ENCODE results near the gene IFNA16.
"Not testable (repeated sequence)": the region's sequence is repeated elsewhere in the genome, so short reads cannot be mapped to it uniquely, and the experiment has no call there.

The IFNA16 gene

GRCh38 chr9:21194867-21195776, 22.0 kb downstream of the IFNA16 start:
- H3K4me3 ChIP-seq (replicated peaks; ENCODE audit: insufficient read depth, low read length); H3K27me3 ChIP-seq (ENCODE audit: insufficient read depth, poor library complexity, severe bottlenecking); H3K27ac ChIP-seq (replicated peaks): not testable (repeated sequence)
- peak in 1 of 2 experiments; percentile 68 for DNase-seq (ENCODE audit: low read depth in 1 of 2, low spot score in 1 of 2)
- TF ChIP-seq CTCF (IDR thresholded peaks at IDR 0.05; ENCODE audit: insufficient read depth, low read length): peak; percentile 6

GRCh38 chr9:21187487-21187886, 29.6 kb downstream of the IFNA16 start, which contains the start of gene IFNA4:
Gene IFNA4, minus strand, starts transcription at chr9:21187587. Its CDS starts 56 bp downstream, at chr9:21187531.
- H3K27me3 ChIP-seq (ENCODE audit: insufficient read depth, poor library complexity, severe bottlenecking); H3K4me3 ChIP-seq (replicated peaks; ENCODE audit: insufficient read depth, low read length); H3K27ac ChIP-seq (replicated peaks); DNase-seq (ENCODE audit: low read depth in 1 of 2, low spot score in 1 of 2): not testable (repeated sequence)

- DNase-seq (ENCODE audit: low read depth in 1 of 2, low spot score in 1 of 2): peak in 1 of 2 experiments; percentile 63
- H3K4me3 ChIP-seq (replicated peaks; ENCODE audit: insufficient read depth, low read length); H3K27me3 ChIP-seq (ENCODE audit: insufficient read depth, poor library complexity, severe bottlenecking); H3K27ac ChIP-seq (replicated peaks): not testable (repeated sequence)
- TF ChIP-seq CTCF (IDR thresholded peaks at IDR 0.05; ENCODE audit: insufficient read depth, low read length): peak; percentile 10
Observed at GRCh38 chr9:21182810-21183736, 34.0 kb downstream of the IFNA16 start.

GRCh38 chr9:21174671-21175070, 42.4 kb downstream of the IFNA16 start:
- DNase-seq (ENCODE audit: low read depth in 1 of 2, low spot score in 1 of 2): no peak
- TF ChIP-seq POLR2AphosphoS5 (IDR thresholded peaks at IDR 0.05; ENCODE audit: low read depth): no peak
- no peak for TF ChIP-seq SPI1 (IDR thresholded peaks at IDR 0.05; ENCODE audit: borderline replicate concordance, low read depth)
- TF ChIP-seq CTCF (IDR thresholded peaks at IDR 0.05; ENCODE audit: insufficient read depth, low read length): no peak
- no peak for TF ChIP-seq REST (IDR thresholded peaks at IDR 0.05; ENCODE audit: insufficient replicate concordance, low read depth)
- H3K27ac ChIP-seq (replicated peaks): no peak overlapping the region
- H3K27me3 ChIP-seq (ENCODE audit: insufficient read depth, poor library complexity, severe bottlenecking): no peaks in the 10 kb centered on the region
- H3K4me3 ChIP-seq (replicated peaks; ENCODE audit: insufficient read depth, low read length): no peak overlapping the region

GRCh38 chr9:21172156-21172555, 45.0 kb downstream of the IFNA16 start:
- no peaks in the 10 kb centered on the region for H3K27me3 ChIP-seq (ENCODE audit: insufficient read depth, poor library complexity, severe bottlenecking)

More at GRCh38 chr9:21172156-21172555, 45.0 kb downstream of the IFNA16 start:
- no peak for TF ChIP-seq GABPA (IDR thresholded peaks at IDR 0.05; ENCODE audit: low read depth)
- no peak for TF ChIP-seq POLR2AphosphoS5 (IDR thresholded peaks at IDR 0.05; ENCODE audit: low read depth)
- TF ChIP-seq REST (IDR thresholded peaks at IDR 0.05; ENCODE audit: insufficient replicate concordance, low read depth): no peak
- no peak for TF ChIP-seq CTCF (IDR thresholded peaks at IDR 0.05; ENCODE audit: insufficient read depth, low read length)
- no peak for TF ChIP-seq SPI1 (IDR thresholded peaks at IDR 0.05; ENCODE audit: borderline replicate concordance, low read depth)
- Histone ChIP-seq H3K27ac (replicated peaks) (no peak overlapping the region), H3K4me3 (replicated peaks; ENCODE audit: insufficient read depth, low read length) (no peak overlapping the region)
- no peak for DNase-seq (ENCODE audit: low read depth in 1 of 2, low spot score in 1 of 2)
